Measurements from ENCODE around the gene ADAMTS7.

- TF ChIP-seq, protein P1, sequence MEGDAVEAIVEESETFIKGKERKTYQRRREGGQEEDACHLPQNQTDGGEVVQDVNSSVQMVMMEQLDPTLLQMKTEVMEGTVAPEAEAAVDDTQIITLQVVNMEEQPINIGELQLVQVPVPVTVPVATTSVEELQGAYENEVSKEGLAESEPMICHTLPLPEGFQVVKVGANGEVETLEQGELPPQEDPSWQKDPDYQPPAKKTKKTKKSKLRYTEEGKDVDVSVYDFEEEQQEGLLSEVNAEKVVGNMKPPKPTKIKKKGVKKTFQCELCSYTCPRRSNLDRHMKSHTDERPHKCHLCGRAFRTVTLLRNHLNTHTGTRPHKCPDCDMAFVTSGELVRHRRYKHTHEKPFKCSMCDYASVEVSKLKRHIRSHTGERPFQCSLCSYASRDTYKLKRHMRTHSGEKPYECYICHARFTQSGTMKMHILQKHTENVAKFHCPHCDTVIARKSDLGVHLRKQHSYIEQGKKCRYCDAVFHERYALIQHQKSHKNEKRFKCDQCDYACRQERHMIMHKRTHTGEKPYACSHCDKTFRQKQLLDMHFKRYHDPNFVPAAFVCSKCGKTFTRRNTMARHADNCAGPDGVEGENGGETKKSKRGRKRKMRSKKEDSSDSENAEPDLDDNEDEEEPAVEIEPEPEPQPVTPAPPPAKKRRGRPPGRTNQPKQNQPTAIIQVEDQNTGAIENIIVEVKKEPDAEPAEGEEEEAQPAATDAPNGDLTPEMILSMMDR (IDR thresholded peaks at IDR 0.05) = no peak
- TF ChIP-seq EP300 (IDR thresholded peaks at IDR 0.05) = no peak
Measured at GRCh38 chr15:78840661-78841375, 29.6 kb upstream of the ADAMTS7 start.
